GM10847 (cell line): ENCODE data around the gene FARP1.

ENCODE experiments used
- POLR2A ChIP-seq: IDR thresholded peaks from 2 replicates; pipeline ENCODE4 v1.6.1; 2011; ENCODE audit not compliant: insufficient read length; ENCODE audit errors: extremely low read depth

FARP1 gene

DNA sequence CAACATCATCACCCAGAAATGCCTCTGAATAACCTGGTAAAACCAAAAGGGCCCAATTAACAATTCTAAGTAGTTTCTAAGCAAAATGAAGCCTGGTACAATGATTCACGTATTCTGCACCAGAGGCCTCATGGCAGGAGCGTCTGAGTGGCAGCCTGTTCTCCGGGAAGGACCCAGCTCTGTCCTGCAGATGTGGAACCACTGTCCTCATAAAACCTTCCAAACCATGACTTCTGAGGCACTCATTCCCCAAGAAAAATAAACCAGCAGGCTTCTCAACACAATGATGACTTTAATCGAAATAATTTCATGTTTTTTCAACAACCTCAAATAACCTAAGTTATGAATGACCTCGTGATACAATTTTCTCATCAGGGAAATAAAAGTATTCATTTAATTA is 344.1 kb downstream of the FARP1 start:
- no peak for TF ChIP-seq POLR2A

DNA sequence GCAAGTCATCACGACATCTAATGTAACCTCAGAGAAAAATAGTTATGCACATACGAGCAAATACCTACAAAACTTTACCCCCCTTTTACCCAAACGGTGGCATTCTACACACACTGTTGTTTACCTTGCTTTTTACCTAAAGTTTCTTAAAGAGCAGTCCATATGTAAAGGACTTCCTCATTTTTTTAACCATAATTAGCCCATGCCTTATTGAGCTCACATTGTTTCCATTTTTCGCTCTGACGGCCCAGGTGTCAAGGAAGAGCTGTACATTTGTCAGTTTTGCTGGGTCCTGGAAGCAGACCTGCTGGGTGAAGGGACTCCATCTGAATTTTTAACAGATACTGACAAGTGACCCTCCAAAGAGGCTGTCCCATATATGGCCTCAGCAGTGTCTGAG is 344.6 kb downstream of the FARP1 start:
- TF ChIP-seq POLR2A = no peak

DNA sequence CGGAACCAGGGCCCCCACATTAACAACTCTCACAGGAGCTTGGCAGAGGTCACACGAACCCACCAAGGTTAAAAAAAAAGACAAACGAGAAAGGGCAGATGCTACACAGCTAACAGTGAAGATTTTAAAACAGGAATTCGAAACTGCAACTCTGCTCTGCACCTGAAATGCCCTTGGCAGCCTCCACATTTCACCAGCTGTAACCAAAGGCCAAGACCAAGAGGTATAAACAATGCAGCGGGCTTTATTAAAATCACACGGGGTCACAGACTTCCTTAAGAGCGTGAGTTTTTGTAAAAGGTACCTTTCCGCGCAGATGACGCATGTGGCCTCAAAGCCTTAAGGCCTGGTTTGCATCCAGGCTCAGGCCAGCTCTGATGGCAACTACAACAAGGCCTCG is 345.8 kb downstream of the FARP1 start:
- TF ChIP-seq POLR2A = no peak

DNA sequence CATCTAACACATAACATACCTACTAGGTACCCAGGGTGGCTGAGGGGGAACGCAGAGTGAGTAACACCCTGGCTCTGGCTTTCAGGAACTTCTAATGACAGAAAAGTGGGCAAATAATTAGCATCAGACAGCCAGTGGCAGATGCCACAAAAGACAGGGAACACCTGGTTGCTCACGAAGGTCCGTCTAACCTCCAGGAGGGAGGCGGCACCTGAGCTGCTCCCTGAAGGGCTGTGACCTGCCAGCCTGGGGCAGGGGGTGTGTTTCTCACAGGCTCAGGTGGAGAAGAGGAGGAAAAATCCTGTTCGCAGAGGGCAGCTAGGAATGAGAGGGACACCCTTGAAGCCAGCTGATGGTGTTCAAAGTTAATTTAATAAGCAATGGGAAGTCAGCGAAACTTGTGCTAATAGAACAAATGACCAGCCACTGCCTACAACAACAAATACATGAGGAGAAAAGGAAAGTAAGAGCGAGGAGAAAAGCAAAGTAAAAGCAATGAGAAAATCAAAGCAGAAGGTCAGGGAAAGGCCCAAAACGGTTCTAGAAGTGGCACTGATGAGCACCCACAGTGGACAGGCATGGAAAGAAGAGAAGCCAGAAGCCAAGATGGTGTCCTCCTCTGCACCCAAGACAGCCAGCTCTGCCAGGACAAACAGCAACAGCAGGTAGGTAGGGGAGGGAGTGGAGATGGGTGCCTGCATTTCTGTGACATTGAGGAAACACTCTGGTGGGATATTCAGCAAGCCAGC is 346.7 kb downstream of the FARP1 start:
- no peak for TF ChIP-seq POLR2A

DNA sequence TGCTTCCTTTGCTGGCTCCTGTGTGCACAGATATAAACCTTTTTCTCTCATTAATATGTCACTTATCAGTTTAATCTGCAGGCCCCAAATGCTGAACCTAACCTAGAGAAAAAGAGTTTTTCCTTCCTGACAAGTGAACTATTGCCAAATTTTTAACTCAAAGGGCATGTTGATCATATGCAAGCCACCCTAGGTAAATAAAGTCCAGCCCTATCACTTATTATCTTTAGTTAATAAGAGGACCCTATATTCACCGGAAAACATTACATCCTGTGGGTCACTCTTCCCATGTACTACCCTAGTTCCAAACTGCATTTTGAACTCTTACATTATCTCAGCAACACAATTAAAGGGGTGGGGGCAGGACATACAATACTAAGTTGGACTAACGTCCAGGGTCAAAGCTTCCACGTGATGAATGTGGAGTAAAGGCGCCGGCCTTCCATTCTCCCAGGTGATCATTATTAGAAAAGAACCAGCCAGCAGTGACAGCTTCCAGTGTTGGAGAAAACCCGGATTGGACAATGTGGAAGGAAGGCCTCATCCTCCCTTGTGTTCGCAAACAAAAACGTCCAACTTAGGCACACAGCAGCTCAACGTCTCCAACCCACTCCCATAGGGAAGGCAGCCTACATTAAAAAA is 347.4 kb downstream of the FARP1 start:
- no peak for TF ChIP-seq POLR2A

DNA sequence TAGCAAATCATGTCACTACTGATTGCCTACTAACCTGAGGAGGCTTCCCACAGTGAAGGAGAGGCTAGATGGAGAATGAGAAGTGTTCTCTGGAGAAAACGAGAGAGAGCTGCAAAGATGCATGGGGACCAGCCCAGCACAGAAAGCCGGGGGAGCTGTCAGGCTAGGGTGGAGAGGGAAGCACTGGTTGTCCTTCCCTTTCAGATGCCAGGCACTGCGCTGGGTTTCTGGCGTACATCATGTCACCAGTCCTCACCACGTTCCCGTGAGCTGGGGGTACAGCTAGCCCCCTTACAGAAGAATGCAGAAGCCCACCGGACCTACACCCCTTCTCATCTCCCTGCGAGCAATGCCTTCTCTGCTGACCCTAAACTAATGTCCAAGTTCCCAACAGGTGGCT is 348.0 kb downstream of the FARP1 start:
- TF ChIP-seq POLR2A = no peak

DNA sequence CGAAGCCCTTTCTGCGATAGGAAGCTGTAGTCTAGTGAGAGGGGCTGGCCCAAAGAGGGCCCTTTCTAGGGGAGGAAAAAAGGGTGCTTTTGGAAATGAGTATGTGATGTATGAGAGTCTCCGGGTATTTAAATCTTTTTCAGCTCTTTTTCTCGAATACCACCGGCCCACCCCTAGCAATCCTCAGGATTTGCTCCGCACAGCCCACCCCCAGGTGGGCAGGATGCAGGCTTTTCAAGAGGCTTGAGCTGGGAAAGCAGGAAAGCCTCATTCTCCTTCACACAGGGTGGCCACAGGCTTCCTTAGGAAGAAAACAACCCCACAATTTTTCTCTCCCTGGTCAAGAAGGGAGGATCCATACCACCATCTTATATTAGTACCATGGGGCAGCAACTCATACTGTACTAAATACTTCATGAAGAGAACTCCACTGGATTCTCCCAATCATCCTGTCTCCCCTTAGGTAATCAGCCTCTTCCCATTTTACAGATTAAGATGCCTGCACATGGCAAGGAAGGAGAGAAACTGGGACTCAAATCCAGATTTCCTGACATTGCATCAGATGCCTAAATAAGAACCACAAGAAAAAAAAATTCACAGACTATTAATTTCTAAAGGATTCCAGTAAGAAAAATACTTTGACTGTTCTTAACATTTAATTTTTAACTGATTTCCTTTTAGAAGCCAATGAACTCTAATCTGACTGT is 349.6 kb downstream of the FARP1 start:
- no peak for TF ChIP-seq POLR2A

DNA sequence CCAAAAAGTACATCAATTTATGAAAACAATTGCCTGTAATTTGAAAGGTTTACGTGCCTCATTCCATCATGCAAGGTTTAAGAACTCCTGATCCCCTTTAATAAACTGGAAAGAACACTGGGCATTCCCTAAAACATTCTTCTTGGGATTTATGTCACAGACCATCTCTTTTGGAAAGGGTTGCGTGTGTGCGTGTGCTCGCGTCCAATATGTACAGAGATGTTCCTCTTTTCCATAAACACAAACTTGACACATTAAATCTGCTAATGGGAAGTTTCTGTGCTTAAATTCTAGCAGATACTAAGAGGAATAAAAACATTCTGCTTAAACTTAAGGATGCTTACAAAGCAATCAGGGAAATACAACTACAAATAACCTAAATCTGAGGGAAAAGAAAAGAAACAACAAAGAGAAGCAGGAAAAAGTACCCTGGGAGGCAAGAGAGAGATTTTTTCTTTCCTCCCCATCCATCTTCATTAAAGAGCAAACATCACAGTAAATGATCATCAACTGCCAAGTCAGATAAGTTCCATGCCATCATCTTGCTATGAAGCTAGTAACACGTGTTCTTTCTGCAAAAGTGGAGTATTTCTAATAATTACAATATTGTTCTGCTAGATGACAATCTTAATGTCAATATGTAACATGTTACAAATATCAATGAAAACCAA is 350.3 kb downstream of the FARP1 start:
- no peak for TF ChIP-seq POLR2A

DNA sequence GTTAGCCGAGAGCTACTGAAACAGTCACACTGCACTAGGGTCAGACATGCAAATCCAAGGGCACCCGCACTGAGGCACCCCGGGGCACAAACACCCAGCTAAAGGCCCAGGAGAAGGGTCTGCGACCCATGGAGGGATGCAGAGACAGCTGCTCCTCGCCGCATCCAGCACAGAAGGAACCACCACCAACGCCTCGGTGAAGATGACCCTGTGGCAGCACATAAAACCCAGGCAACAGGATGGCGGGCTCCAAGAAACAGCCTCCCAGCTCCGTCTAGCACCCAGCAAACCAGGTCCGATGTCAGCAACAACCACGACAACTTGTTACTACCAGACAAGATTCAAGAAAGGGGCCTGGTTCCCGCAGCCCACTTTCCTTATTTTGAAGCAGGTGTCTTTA is 351.9 kb downstream of the FARP1 start:
- no peak for TF ChIP-seq POLR2A

DNA sequence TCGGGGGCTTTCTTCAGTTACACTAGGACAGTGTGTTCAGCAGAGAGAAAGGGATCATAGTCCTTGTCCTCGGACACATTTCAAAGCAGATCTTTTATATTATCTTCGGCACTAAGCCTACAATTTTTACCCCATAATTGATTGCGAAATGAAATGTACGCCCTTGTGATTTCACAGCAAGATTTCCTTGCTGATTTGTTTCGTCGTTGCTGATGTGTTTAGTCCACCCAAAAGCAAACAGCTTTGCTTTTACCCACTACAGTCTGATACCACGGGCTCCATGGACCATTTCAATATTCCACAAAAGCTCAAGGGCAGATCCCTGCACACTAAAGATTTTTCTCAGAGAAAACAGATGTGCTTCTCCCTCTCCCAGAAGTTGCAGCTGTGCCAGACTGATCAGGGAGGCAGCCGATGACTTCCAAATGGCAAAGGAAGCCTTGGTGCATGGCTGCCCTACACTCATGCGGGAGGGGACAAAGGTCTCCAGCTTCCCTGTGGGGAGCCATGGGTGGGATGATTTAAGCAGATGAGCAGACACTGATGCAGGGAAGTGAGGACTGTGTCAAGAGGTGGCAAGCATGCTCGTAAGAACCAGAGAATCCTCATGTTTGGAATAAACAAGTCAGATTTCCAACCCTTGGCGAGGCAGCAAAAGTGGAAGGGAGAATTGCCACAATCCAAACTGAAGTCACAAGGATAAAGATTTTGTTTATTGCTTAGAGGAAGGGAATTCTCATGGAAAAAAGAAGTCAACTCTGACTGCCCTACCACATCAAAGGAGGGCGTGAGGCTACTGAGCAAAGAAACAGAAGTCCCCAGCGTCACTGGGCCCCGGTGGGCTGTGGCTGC is 353.0 kb downstream of the FARP1 start:
- TF ChIP-seq POLR2A = no peak

DNA sequence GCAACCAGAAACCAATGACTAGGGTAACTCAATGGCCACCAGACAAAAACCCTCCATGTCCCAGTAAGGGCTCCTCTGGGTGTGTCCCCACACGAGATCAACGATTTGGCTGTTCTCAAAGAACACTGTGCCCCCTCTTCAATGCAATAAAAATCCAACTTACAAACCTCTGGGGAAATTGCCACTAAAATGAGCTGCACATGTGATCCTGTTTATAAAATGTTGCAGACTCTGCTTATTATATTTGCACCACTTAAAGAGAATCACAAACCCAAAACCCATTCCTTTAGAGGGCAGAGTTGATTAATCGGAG is 353.5 kb downstream of the FARP1 start:
- no peak for TF ChIP-seq POLR2A

DNA sequence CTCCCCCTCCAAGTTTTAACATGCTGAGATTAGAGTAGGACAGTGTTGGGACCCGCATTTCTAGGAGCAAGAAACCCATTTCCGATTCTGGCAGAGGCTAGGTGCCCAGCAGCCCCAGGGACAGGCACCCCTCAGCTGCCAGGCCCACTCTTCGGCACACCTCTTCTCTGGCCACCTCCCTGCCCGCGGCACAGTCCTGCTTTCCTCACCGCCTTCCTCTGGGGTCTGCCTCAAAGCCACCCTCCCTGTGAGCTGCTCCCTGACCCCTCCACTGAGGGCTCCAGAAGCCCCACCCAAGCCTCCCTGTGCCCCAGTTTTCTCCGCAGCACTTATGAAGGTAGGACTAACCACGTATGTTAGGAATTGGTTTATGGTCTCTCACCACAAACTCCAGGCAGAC is 354.1 kb downstream of the FARP1 start:
- TF ChIP-seq POLR2A = no peak

DNA sequence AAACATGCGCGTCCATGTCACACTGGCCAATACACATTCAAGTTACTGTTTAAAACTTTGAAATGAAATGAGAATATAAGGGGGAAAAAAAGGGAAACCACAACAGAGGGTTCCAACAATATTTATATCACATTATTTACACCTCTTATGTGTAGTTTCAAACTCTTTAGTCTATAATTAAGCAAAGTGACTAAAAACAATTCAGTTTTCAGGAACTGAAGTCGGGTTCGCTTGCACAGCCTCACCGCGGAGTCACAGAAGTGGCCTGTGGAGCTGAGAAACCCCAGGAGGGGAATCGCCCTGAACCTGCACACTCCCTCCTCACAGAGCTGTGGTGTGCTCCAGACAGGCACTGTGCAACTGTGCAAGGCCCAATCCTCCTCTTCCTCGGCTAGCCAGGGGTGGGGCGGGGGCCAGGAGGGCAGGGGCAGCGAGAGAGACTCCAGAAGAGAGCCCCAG is 358.1 kb downstream of the FARP1 start:
- no peak for TF ChIP-seq POLR2A

DNA sequence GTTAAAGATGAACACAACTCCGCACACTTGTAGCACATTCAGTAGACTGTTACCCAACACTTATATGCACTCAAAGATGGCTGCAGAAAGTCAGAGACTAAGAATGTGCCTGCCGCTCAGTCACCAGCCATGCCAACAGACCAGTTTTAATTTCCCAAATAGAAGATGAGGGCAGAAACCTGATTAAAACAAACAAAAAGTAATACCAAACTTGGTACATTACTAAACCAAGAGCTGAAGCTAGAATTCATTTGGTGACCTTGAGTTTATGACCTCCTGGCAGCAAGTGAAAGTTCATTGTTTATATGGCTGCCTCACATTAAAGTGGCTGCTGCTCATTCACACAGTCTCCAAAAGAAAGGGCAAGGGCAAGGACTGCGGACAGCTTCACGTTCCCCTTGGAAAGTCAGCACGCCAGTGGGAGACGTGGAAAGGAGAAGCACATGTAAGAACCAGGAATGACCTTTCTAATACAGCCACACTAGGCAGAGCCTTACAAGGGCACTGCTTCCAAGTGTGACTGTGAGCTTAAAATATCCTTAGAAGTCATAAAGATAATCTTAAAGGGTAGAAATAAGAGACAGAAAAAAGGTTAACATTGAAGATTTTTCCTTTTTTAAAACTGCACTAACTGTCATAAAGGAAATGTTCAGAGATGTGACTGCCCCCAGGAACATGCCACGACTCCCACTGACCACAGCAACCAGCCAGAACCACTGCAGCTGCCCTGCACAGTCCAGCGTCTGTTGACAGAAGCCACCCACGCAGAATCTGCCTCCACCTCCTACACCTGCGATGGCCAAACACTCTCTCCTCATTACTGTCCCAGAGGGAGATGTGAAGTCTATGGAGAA is 360.5 kb downstream of the FARP1 start:
- TF ChIP-seq POLR2A = no peak
